Right lobe of liver (tissue), 4 donors: ENCODE results near the gene TNFRSF8.

Source experiments
- CTCF ChIP-seq, 4 donors: fragments of 200-600 bp in 3 of 4; fragments of 450-650 bp in 1 of 4; IDR thresholded peaks; one replicate each; pipeline versions ENCODE4 v1.5.1 to v1.8.0; 2016 to 2022; ENCODE audit warnings: antibody characterized with exemption in 4 of 4, mild to moderate bottlenecking in 2 of 4
- POLR2A ChIP-seq: fragments of 450-650 bp; IDR thresholded peaks from one replicate; pipeline ENCODE4 v1.6.1; 2017; ENCODE audit warnings: antibody characterized with exemption, mild to moderate bottlenecking
- donor health status: DM: no; HTN: no; CAD: no.
- donor health status: DM: no; HTN: no; CAD: no.
- donor health status: DM: no; HTN: yes; CAD: no.

- TF ChIP-seq CTCF (IDR thresholded peaks at IDR 0.05) (no peak), POLR2A (no peak)
Measured at GRCh38 chr1:12057940-12058687, 5.0 kb upstream of the TNFRSF8 start.
